Stimulated activated CD4-positive, alpha-beta T cell treated with anti-CD3 and anti-CD28 coated beads, Interleukin-4, amount 100 ng/mL, for 1 hour (primary cell): Measurements from ENCODE around the gene BCAS1.
A peak's percentile ranks its signal among the peaks of the same experiment; 100 is the strongest.

Experiments
- DNase-seq: peaks from one replicate; pipeline ENCODE4 v3.0.0-alpha.2; 2020

The BCAS1 gene

DNA sequence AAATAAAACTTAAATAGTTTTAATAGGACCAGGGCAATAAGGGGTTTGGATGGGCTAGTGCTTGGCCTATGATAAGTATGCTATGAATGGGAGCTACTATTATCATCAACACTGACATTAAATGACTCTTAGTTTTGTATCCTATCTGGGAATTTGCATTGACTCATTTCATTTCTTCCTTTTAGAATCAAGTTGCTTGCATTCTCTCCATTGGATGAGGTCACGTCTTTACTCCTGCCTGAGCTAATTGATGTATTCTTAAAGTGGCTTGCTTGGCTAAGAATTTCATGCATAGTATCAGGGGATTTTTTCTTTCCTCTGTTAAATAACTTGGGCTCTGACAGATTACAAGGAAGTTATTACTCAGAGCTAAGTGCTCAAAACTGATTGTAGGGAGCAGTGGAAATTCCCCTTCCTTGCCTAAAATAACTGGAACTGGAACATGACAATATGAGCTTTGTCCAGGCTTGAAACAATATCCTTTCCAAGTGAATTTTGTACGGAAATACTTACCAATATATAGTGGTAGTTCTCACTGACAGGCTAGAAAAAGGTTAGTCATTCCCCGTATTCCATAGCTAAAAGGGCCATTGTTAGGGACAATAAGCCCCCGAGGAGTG, 169.9 kb downstream of the BCAS1 start:
- no peak for DNase-seq

- DNase-seq, result peak; percentile 62
Measured at GRCh38 chr20:53899351-53900167, 170.8 kb downstream of the BCAS1 start.

DNA sequence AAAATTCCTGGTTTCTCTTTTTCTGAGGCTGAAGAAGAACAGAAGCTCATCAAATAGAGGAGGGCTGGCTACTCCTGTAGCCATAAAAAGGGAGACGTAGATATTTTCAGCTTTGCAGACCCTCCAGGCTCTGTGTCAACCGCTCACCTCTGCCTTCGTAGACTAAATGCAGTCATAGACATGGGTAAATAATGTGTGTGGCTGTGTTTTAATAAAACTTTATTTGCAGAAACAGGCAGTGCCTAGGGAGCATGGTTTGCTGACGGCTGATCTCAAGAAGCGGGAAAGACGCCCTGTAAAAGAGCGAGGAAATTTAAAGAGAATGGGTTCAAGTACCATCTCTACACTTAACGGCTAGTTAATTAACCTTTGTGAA, 171.8 kb downstream of the BCAS1 start:
- DNase-seq, result no peak

DNA sequence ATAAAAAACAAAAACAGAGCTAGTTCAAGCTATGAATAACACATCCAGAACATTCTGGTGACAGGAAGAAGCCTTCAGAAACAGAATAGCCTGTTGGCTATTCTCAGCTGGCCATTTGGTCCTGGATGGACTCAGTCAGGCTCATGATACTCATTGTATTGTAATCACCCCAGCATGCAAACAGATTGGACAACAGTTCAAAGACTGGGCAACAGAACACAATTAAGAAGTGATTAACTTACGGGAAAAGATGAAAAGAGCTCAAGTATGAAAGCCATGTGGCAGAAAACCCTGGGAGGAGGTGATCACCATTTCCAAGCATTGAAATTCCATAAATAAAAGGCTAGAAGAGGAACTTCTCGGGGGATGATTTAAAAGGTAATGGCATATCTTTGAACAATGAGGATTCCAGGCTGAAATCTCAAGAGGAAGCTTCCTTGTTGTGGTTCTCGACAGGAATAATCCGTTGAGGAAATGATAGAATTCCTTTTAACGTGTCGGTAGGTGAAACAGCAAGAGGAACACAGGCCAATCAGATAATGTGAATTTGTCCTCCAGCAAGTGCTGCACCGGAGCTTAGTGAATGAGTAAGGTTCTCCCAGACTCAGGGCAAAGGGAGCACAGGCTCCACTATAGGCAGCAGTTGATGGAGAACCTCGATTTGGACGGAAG, 172.4 kb downstream of the BCAS1 start:
- DNase-seq, result no peak

- no peak for DNase-seq
Measured at GRCh38 chr20:53896647-53897046, 173.7 kb downstream of the BCAS1 start.

GRCh38 chr20:53896041-53896440, 174.4 kb downstream of the BCAS1 start:
- DNase-seq, result no peak

DNA sequence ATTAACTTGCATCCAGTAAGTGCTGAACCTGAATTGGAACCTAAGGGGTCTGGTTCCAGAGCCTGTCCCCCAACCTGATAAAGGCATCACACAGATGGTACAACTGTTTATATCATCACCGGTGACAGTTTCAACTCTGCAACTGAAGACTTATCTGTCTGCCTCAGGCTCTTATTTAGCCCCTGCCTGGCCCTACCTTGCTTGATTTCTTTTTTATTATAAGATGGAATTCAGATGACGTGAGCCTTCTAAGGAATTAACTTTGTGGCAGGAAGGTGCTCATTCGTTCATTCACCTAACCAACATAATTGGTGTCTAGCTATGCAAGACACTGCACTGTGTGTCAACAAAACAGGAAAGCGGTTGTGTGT, 175.0 kb downstream of the BCAS1 start:
- DNase-seq, result no peak

GRCh38 chr20:53894707-53895384, 175.5 kb downstream of the BCAS1 start:
- DNase-seq, result no peak
